HG03196 (cell line): ENCODE measurements around the gene CFAP97D1.
A peak's percentile ranks its signal among the peaks of the same experiment; 100 is the strongest.

Source experiments
- ATAC-seq: cut with Tn5 transposase; IDR thresholded peaks from one replicate; pipeline ENCODE4 v1.9.1; 2021; ENCODE audit not compliant: unreplicated experiment

CFAP97D1 gene

GRCh38 chr17:43767713-43768059 lies 12.5 kb upstream of the CFAP97D1 start:
- ATAC-seq, result no peak

DNA sequence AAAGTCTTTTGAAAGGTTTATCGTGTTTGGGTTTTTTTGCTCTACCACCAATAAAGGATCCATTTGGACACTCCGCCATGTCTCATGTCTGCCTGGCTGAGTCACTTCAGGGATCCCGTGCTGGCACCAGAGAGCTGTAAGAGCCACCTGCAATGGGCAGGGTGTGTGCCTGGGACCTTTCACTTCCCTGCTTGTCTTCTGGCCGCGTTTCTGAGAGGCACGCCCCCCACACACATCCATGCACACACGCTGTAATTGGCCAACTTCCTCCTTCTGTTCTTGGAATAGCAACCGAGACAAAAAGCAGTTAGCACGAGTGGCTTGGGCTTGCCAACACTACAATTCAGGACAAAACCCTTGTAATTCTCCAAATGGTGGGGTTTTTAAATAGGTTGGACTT lies 11.9 kb upstream of the CFAP97D1 start:
- no peak for ATAC-seq

- ATAC-seq, result no peak
Observed at GRCh38 chr17:43768943-43769342, 11.3 kb upstream of the CFAP97D1 start.

DNA sequence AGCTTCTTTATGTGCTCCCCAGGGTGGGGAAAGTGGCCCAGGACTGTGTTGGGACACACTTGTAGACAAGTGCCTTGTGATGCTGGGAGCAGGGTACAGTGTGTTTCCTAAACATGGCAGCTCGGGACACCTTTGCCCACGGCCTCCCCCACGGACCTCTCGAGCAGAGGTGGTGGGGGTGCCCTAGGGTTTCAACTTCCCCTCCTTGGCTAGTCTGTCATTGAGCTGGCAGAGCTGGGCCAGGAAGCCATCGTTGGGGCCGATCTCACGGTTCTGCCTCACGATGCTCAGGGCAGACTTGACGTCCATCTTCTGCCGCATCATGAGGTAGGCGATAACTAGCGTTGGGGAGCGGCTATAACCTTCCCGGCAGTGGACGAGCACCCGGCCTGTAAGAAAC lies 10.8 kb upstream of the CFAP97D1 start:
- no peak for ATAC-seq

DNA sequence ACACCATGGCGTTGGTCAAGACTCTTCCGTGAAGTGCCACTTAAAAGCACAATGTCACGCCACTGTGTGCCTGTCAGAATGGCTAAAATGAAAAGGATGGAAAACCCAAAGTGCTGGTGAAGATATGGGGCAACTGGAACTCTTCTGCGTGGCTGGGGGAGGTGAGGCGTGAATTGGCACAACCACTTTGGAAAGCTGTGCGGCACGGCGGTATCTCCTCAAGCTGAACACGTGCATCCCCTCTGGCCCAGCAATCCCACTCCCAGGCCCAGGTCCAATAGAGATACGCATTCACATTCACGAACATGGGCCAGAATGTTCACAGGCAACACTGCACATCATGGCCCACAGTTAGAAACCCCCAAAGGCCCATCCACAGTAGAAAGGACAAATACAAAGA lies 10.4 kb upstream of the CFAP97D1 start:
- no peak for ATAC-seq

DNA sequence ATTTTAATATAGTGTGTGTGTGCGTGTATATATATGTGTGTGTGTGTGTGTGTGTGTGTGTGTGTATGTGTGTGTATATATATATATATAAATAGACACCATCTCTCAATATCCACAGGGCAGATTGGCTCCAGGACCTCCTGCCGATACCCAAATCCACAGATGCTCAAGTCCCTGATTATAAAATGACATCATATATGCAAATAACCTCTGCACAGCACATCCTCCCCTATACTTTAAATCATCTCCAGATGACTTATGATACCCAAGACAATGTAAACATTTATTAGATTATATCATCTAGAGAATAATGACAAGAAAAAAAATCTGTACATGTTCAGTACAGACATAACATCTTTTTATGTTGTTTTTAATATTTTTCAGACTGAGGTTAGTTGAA lies 9.3 kb upstream of the CFAP97D1 start:
- ATAC-seq, result no peak

DNA sequence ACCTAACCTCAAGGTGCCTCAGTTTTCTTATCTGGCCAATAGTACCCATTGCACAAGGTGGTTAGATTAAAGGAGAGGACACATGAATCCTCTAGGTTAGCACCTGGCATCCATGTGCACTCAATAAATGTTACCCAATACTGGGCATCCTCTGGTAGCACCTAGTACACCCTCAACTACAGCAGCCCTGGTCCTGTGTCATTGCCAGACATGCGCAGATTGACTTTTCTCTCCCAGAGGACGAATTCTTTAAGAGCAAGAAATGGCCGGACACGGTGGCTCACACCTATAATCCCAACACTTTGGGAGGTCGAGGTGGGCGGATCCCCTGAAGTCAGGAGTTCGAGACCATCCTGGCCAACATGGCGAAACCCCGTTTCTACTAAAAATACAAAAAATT lies 8.8 kb upstream of the CFAP97D1 start:
- no peak for ATAC-seq

- no peak for ATAC-seq
Observed at GRCh38 chr17:43772877-43773648, 7.2 kb upstream of the CFAP97D1 start.

GRCh38 chr17:43774304-43775250 lies 5.7 kb upstream of the CFAP97D1 start:
- no peak for ATAC-seq

DNA sequence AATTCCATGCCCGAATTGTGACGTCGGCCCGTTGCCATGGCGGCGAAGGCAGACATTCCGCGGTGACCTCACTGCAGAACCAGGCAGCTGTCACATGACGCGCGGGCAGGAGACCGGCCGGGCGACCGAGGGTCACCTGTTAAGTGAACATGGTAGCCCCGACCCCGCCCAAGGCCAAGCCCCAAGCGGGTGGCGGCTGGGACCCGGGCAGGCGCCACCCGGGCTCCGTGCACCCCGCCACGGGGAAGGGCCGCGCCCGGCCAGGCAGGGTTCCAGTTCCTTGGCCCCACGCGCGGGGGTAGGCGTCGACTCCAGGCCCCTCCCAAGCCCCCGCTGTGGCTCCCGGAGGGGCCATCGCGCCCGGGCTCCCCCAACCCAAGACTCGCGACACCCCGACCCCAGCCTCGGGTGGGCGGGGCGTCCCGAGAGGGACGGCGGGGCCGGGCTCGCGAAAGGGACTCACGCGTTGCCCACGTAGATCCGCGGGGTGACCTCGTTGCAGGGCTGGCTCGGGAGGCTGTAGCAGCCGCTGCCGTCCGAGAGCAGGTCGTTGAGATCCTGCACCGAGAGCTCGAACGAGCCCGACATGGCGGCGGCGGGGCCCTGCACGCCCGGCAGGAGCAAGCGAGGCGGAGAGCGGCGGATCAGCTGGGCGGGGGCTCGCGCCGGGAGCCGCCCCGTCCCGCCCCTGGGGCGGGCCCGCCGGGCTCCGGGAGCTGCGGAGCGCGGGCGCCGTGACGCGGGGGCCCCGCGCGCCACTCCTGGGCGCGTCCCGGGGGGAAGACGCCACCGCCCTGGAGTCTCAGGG lies 1.7 kb upstream of the CFAP97D1 start, which contains the start of gene DUSP3:
Gene DUSP3 (minus strand): TSS at position 641 of the 808 bp plus-strand sequence. CDS start 53 bp downstream, at position 588.
- peak; percentile 66 for ATAC-seq

DNA sequence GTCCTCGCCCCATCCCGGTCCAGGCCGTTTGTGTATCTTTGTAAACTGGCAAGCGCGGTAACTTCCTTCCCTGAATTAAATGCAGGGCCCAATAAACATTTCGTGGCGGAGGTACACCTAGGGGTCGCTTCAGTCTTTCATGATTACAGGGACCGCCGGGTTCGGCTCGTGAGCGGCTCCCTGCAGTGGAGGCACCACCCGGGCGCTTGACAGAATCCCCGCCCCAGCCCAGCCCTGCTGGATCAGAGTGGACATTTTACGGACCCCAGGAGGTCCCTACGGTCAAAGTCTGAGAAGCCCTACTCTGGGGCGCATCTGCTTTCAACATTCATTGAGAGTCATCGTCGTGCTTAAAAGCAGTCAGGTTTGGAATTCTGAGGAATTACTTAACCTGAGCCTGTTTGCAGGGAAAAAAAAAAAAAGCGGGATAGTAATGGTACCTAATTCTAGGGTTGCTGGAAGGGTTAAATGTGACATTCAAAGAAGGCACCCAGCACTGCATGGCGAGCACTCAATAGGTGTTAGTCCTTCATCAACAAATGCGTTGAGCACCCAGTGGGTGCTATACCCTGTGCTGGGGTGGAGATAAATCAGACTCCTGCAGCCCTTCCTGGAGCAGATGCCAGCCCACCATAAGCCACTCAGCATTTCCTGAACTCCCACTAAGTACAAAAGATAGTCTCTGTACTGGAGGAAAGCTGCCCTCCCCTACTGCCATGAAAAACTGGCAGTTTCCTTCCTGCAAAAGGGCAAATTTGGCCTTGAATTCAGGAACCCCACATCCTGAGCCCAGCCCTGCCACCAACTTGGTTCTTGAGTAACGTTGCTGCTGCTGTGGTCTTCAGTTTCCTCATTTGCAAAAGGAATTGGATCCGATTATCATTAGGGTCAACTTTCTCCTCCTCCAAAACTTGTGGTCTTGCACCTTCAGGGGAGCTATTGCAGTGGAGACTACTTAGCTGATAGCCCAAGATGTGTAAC lies 800 bp upstream of the CFAP97D1 start:
- ATAC-seq, result peak; percentile 17

DNA sequence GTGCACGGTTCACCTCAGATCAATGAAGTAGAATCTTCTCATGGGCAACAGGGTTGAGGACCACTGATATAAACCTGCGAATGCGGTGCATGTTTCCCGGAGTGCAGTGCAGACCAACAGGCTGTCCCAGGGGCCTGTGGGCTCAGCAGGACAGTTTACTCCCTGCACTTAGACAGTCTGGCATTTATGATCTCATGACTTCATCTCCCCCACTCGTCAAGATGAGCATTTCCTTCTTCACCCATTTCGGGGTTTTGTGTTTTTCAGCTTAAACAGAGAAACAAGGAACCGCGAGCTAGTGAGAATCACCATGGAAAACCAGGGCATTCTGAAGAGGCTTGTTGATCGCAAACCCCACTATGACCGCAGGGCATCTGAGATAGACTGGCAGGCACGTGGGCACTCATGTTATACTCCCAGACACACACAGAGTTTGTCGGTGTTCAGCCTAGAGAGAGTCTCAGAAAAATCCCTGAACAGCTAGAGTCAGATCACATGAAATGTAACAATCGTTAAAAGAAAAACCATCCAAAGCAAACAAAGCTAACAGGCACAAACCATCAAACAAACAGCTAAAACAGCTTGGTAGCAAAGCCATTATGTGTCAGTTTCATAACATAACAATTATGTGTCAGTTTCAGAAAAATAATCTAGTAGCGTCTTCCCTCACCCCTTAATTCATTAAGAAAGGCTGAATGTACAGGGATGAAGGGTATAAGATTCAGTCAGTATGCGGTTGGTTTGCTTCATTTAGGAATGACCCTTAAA lies 2.9 kb downstream of the CFAP97D1 start:
- ATAC-seq, result no peak

GRCh38 chr17:43784068-43784467 lies 3.8 kb downstream of the CFAP97D1 start:
- ATAC-seq, result no peak

DNA sequence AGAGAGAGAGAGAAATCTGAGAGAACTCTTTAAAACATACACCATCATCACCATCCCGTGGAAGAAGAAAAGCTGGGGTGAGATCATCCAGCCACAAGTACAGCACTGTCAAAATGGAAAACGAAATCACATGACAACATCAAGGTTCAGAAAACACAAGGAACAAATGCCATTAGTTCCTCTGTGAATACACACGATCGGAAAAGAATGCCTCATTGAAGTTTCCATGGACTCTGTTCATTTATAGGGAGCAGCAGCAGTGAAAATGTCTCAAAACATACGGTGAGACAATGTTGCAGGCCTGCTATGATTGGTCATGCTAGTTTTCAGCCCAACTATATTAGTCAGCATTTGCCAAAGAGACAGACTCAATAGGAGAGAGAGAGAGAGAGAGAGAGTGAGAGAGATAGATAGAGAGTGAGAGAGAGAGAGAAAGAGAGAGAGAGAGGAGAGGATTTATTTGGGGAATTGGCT lies 4.4 kb downstream of the CFAP97D1 start:
- no peak for ATAC-seq

- ATAC-seq, result no peak
Observed at GRCh38 chr17:43787728-43788127, 7.5 kb downstream of the CFAP97D1 start.

DNA sequence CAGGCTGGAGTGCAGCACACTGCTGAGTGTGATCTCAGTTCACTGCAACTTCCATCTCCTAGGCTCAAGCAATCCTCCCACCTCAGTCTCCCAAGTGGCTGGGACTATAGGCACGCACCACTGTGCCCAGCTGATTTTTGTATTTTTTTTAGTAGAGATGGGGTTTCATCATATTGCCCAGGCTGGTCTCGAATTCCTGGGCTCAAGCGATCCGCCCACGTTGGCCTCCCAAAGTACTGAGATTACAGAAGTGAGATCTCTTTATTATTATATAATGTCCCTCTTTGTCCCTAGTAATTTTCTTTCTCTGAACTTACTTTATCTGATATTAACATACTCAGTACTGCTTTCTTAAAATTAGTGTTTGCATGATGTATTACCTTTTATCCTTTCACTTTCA lies 8.3 kb downstream of the CFAP97D1 start:
- no peak for ATAC-seq

- no peak for ATAC-seq
Observed at GRCh38 chr17:43789482-43789881, 9.2 kb downstream of the CFAP97D1 start.

DNA sequence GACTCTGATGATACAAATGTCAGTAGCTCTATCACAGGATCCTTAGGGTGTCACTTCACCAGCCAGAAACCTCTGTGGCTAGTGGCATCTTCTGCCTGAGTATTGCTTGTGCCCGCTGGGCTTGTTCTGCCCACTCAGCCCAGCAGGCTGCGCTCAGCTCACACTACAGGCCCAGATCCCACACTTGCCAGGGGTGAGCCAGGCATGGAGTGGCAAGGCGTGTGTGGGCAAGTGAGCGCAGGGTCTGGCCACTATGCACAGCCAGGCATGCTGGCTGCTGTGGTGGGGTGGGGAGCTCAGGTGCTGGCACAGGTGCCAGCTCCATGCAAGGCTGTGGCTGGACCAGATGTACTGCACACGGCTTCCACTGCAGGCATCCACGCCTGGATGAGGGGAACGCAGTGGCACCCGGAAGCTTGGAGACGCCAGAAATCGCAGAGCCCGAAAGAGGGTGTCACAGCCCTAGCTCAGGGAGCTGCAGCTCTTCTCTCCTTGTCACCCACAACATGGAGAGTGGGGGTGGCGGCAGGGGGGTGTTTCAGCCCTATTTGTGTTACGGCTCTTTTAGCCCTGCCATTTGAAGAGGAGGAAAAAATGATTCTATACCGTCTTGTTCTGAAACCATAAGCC lies 10.2 kb downstream of the CFAP97D1 start:
- no peak for ATAC-seq

DNA sequence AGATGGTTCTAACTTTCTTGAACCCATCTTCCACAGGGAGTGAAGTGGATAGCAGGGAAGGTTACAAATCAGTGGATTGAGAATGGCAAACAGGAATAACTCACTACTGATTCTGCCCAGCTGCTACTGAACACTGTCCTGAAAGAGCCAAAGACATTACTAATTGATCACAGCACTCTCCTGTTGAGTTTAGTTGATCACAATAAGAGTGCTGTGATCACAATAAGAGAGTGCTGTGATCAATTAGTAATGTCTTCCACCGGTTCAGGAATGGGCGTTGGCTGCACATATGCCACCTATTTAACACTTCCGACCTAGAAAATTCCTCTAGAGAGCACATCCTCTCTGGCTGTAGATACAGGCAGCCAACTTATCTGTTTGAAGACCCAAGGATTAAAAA lies 11.4 kb downstream of the CFAP97D1 start:
- ATAC-seq, result no peak
